GM10847 (cell line): ENCODE data around the gene NALCN.

ENCODE experiments used
- POLR2A ChIP-seq: IDR thresholded peaks from 2 replicates; pipeline ENCODE4 v1.6.1; 2011; ENCODE audit not compliant: insufficient read length; ENCODE audit errors: extremely low read depth

Gene NALCN

GRCh38 chr13:101025925-101026324 is 390.4 kb downstream of the NALCN start:
- TF ChIP-seq POLR2A, result no peak

GRCh38 chr13:101025519-101025918 is 390.8 kb downstream of the NALCN start:
- no peak for TF ChIP-seq POLR2A

GRCh38 chr13:101019126-101019525 is 397.2 kb downstream of the NALCN start:
- no peak for TF ChIP-seq POLR2A

GRCh38 chr13:101018720-101019119 is 397.6 kb downstream of the NALCN start:
- TF ChIP-seq POLR2A, result no peak

GRCh38 chr13:101017123-101017872 is 399.0 kb downstream of the NALCN start:
- TF ChIP-seq POLR2A, result no peak

- TF ChIP-seq POLR2A, result no peak
These were observed 399.8 kb downstream of the NALCN start for GRCh38 chr13:101016475-101016874.

GRCh38 chr13:101013245-101013644 is 403.1 kb downstream of the NALCN start:
- TF ChIP-seq POLR2A, result no peak

GRCh38 chr13:101010100-101010499 is 406.2 kb downstream of the NALCN start:
- no peak for TF ChIP-seq POLR2A

- no peak for TF ChIP-seq POLR2A
These were observed 409.1 kb downstream of the NALCN start for GRCh38 chr13:101007245-101007644.
